Ovary (tissue), 3 donors: Measurements from ENCODE around the gene HGS.

Source experiments
- CTCF ChIP-seq, 3 donors: fragments of 450-650 bp in 2 of 3; fragments of 200-600 bp in 1 of 3; IDR thresholded peaks; one replicate each; pipeline versions ENCODE4 v1.5.1 to v1.8.0; 2016 to 2022; ENCODE audit warnings: antibody characterized with exemption in 3 of 3, mild to moderate bottlenecking in 1 of 3
- POLR2A ChIP-seq: fragments of 450-650 bp; IDR thresholded peaks from one replicate; pipeline ENCODE4 v1.6.1; 2017; ENCODE audit warnings: antibody characterized with exemption, mild to moderate bottlenecking, moderate library complexity
- donor health status: DM: no; HTN: no; CAD: no.

- no peak for TF ChIP-seq POLR2A
- TF ChIP-seq CTCF (IDR thresholded peaks at IDR 0.05): no peak
These were observed 43.7 kb downstream of the HGS start for GRCh38 chr17:81727324-81728031.
